ENCODE results near the gene HTR3B.

The HTR3B gene

DNA sequence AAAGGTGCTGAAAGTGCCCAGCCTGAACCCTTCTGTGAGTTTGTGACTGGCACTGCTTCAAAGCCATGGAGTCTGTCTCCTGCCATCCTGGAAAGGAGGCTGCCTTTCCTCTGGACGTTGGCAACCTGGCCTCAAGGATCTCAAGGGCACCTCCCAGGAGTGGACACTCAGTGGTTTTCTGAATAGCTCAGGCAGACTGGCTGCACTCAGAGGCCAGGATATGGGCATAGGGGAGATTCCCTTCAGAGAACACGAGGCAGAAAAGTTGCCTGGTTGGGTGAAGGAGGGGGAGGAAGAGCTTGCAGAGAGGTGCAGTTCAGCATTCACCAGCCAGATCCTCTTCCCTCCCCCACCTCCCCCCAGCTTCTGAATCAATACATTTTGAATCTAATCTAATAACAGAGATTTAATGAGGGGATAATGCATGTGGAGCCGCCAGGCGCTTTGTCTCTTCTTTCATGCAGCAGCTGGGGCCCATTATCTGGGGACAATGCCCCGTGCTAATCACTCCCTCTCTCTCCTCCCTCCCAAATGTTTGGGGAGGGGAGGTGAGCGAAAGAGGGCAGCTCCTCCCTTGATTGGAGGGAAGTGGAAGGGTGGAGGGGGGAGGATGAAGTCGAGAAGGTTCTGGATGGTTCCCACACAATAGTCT, 88.0 kb downstream of the HTR3B start:
- no peak for DNase-seq (ENCODE audit: low read depth, low spot score)
- ChIA-PET CTCF (interaction anchor here (1.2 to 8.8 kb wide), 5 partner anchors 11 to 276 kb away, joined by 3 to 251 read pairs (median 8); no protein-coding TSS in a partner anchor), POLR2A (no interaction called here)
- H3K4me3 ChIP-seq (ENCODE audit: low read depth, low read length) = no peak overlapping the region
- TF ChIP-seq, protein P1, sequence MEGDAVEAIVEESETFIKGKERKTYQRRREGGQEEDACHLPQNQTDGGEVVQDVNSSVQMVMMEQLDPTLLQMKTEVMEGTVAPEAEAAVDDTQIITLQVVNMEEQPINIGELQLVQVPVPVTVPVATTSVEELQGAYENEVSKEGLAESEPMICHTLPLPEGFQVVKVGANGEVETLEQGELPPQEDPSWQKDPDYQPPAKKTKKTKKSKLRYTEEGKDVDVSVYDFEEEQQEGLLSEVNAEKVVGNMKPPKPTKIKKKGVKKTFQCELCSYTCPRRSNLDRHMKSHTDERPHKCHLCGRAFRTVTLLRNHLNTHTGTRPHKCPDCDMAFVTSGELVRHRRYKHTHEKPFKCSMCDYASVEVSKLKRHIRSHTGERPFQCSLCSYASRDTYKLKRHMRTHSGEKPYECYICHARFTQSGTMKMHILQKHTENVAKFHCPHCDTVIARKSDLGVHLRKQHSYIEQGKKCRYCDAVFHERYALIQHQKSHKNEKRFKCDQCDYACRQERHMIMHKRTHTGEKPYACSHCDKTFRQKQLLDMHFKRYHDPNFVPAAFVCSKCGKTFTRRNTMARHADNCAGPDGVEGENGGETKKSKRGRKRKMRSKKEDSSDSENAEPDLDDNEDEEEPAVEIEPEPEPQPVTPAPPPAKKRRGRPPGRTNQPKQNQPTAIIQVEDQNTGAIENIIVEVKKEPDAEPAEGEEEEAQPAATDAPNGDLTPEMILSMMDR (IDR thresholded peaks at IDR 0.05; ENCODE audit: insufficient read depth, low read length, missing control alignments) = no peak

DNA sequence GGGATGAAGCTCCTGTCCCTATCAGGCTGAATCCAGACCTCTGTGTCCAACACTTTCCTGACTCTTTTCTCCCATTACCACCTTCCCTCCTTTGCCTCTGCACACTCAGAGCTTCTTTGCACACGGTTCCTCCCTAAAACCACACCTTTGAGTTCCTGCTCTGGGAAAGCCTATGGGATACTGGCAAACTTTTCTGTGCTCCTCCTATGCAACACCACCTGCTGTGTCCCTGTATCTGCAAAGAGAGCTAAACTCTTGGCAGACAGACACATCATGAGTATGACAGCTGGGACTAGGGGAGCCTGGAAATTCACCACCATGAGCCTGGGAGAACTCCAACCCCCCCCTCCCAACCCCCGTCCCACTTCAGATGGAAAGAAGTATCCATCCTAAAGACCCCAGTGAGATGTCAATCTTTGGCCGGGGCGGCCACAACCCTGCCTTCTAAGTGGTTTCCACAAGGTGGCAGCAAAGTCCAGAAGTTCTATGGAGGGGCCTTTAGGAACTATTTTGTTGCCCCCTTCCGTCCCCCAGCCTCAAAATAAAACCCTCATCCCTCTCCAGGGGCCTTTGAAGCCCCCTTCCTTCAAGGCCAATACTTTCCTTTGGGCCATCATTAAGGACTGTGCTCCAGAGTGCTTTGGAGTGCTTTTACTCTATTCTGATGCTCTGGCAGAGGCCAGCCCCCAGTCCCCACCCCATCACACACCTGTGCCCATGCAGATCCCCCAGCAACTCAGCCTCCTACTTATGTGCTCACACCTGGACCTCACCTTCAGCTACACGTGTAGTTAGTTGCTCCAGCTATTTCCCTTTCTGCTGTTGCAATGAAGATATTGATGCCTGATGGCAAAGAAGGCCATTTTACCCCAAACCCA, 89.7 kb downstream of the HTR3B start:
- TF ChIP-seq, protein P1 (IDR thresholded peaks at IDR 0.05; ENCODE audit: insufficient read depth, low read length, missing control alignments) = peak; percentile 47
- POLR2A ChIA-PET = no interaction called here
- CTCF ChIA-PET = interaction anchor here (0.6 to 8.8 kb wide), 9 partner anchors 9 to 274 kb away, joined by 3 to 251 read pairs (median 5); no protein-coding TSS in a partner anchor
- no peak overlapping the region for H3K4me3 ChIP-seq (ENCODE audit: low read depth, low read length)
- no peak for DNase-seq (ENCODE audit: low read depth, low spot score)

Data from AG04449 (cell line).